ENCODE measurements around the gene RAB3IL1. TPM values are rescaled to one million over a fixed set of nuclear protein-coding genes. Genes with fewer than 3 reads are reported as not detected.

Gene RAB3IL1
- total RNA-seq, 1 donor from 2014 or later, result 44.2 TPM

GRCh38 chr11:61963016-61963281, 45.6 kb upstream of the RAB3IL1 start:
- no peak for TF ChIP-seq CTCF (IDR thresholded peaks at IDR 0.05)
- DNase-seq (ENCODE audit: extremely low spot score, unreplicated experiment), result no peak
- Mint-ChIP-seq H3K27ac (ENCODE audit: unreplicated experiment) (peak overlapping the region; percentile 90), H3K36me3 (ENCODE audit: unreplicated experiment) (peaks cover 41% of the 10 kb centered on the region), H3K9me3 (ENCODE audit: unreplicated experiment) (no peaks in the 10 kb centered on the region), H3K4me3 (ENCODE audit: unreplicated experiment) (peak overlapping the region; percentile 53), H3K27me3 (ENCODE audit: unreplicated experiment) (no peaks in the 10 kb centered on the region), H3K4me1 (ENCODE audit: unreplicated experiment) (peaks cover 45% of the 10 kb centered on the region)

GRCh38 chr11:61962213-61963015, 45.0 kb upstream of the RAB3IL1 start:
- DNase-seq (ENCODE audit: extremely low spot score, unreplicated experiment), result no peak
- peak overlapping the region; percentile 53 for H3K4me3 Mint-ChIP-seq (ENCODE audit: unreplicated experiment)
- no peaks in the 10 kb centered on the region for H3K27me3 Mint-ChIP-seq (ENCODE audit: unreplicated experiment)
- H3K36me3 Mint-ChIP-seq (ENCODE audit: unreplicated experiment), result peaks cover 41% of the 10 kb centered on the region
- peaks cover 43% of the 10 kb centered on the region for H3K4me1 Mint-ChIP-seq (ENCODE audit: unreplicated experiment)
- no peaks in the 10 kb centered on the region for H3K9me3 Mint-ChIP-seq (ENCODE audit: unreplicated experiment)
- peak overlapping the region; percentile 90 for H3K27ac Mint-ChIP-seq (ENCODE audit: unreplicated experiment)
- TF ChIP-seq CTCF (IDR thresholded peaks at IDR 0.05), result no peak

GRCh38 chr11:61961570-61962212, 44.3 kb upstream of the RAB3IL1 start:
- no peak for TF ChIP-seq CTCF (IDR thresholded peaks at IDR 0.05)
- Mint-ChIP-seq H3K27ac (ENCODE audit: unreplicated experiment) (peak overlapping the region; percentile 90), H3K4me3 (ENCODE audit: unreplicated experiment) (peak overlapping the region; percentile 47), H3K9me3 (ENCODE audit: unreplicated experiment) (no peaks in the 10 kb centered on the region), H3K4me1 (ENCODE audit: unreplicated experiment) (peaks cover 43% of the 10 kb centered on the region), H3K27me3 (ENCODE audit: unreplicated experiment) (no peaks in the 10 kb centered on the region), H3K36me3 (ENCODE audit: unreplicated experiment) (peaks cover 41% of the 10 kb centered on the region)
- no peak for DNase-seq (ENCODE audit: extremely low spot score, unreplicated experiment)

- Mint-ChIP-seq H3K27ac (ENCODE audit: unreplicated experiment) (no peak overlapping the region), H3K36me3 (ENCODE audit: unreplicated experiment) (peaks cover 30% of the 10 kb centered on the region), H3K9me3 (ENCODE audit: unreplicated experiment) (no peaks in the 10 kb centered on the region), H3K4me1 (ENCODE audit: unreplicated experiment) (peaks cover 46% of the 10 kb centered on the region), H3K27me3 (ENCODE audit: unreplicated experiment) (no peaks in the 10 kb centered on the region), H3K4me3 (ENCODE audit: unreplicated experiment) (no peak overlapping the region)
- no peak for DNase-seq (ENCODE audit: extremely low spot score, unreplicated experiment)
- no peak for TF ChIP-seq CTCF (IDR thresholded peaks at IDR 0.05)
Measured at GRCh38 chr11:61960532-61960931, 43.2 kb upstream of the RAB3IL1 start.

GRCh38 chr11:61959678-61960077, 42.3 kb upstream of the RAB3IL1 start:
- Mint-ChIP-seq H3K27ac (ENCODE audit: unreplicated experiment) (no peak overlapping the region), H3K4me1 (ENCODE audit: unreplicated experiment) (peaks cover 42% of the 10 kb centered on the region), H3K4me3 (ENCODE audit: unreplicated experiment) (no peak overlapping the region), H3K36me3 (ENCODE audit: unreplicated experiment) (peaks cover 22% of the 10 kb centered on the region), H3K27me3 (ENCODE audit: unreplicated experiment) (no peaks in the 10 kb centered on the region), H3K9me3 (ENCODE audit: unreplicated experiment) (no peaks in the 10 kb centered on the region)
- no peak for TF ChIP-seq CTCF (IDR thresholded peaks at IDR 0.05)
- DNase-seq (ENCODE audit: extremely low spot score, unreplicated experiment), result no peak

All from osteocyte (in vitro differentiated cells).